PC-9 (cell line): ENCODE results near the gene HSF4. TPM values are rescaled to one million over a fixed set of nuclear protein-coding genes. Genes with fewer than 3 reads are reported as not detected.
A peak's percentile ranks its signal among the peaks of the same experiment; 100 is the strongest.

ENCODE experiments used
- BruUV-seq: library from RNA; stranded (reverse); fragments of 400-500 nt; replicated peaks from 2 replicates; lab custom pipeline; 2021; lab: Mats Ljungman, UMichigan
- CTCF ChIA-PET: fragments of 300-600 bp; sonication (Branson Sonifier 250); formaldehyde crosslinking; loops from one replicate; lab custom pipeline; 2022; ENCODE audit warnings: antibody characterized with exemption; lab: Charles Lee
- POLR2A ChIA-PET: fragments of 300-600 bp; sonication (Branson Sonifier 250); formaldehyde crosslinking; loops from one replicate; lab custom pipeline; 2022; ENCODE audit warnings: antibody characterized with exemption; ENCODE audit not compliant: unreplicated experiment; lab: Charles Lee
- DNase-seq, 2 experiments: peaks; one replicate each; pipeline versions ENCODE4 v3.0.0 to v3.0.0-alpha.2; 2015 to 2022; ENCODE audit warnings: mixed read lengths in 1 of 2
- H2AFZ ChIP-seq: fragments of 200-600 bp; sonication (generic); 2 replicates; pipeline ENCODE4 v1.8.1; 2017; ENCODE audit warnings: antibody characterized with exemption
- H3F3A ChIP-seq: fragments of 200-600 bp; sonication (generic); 2 replicates; pipeline ENCODE4 v1.8.1; 2017; ENCODE audit warnings: antibody characterized with exemption, mild to moderate bottlenecking, low read depth; ENCODE audit not compliant: insufficient read depth
- H3K27ac ChIP-seq: fragments of 200-600 bp; sonication (generic); 2 replicates; pipeline ENCODE4 v1.6.1; 2016; ENCODE audit warnings: mixed run types
- H3K27me3 ChIP-seq: fragments of 200-600 bp; sonication (generic); 2 replicates; pipeline ENCODE4 v1.6.1; 2016; ENCODE audit warnings: low read depth, mixed run types; ENCODE audit not compliant: insufficient read depth
- H3K36me3 ChIP-seq: fragments of 200-600 bp; sonication (generic); 2 replicates; pipeline ENCODE4 v1.6.1; 2016; ENCODE audit warnings: low read depth, mixed run types
- H3K4me1 ChIP-seq: fragments of 200-600 bp; sonication (generic); replicated peaks from 2 replicates; pipeline ENCODE4 v1.6.1; 2016; ENCODE audit warnings: mixed run types; ENCODE audit not compliant: insufficient read depth
- H3K4me2 ChIP-seq: fragments of 200-600 bp; sonication (generic); 2 replicates; pipeline ENCODE4 v1.6.1; 2017; ENCODE audit warnings: mixed run types
- H3K4me3 ChIP-seq: fragments of 200-600 bp; sonication (generic); 2 replicates; pipeline ENCODE4 v1.6.1; 2016; ENCODE audit warnings: mixed run types
- H3K79me2 ChIP-seq: fragments of 200-600 bp; sonication (generic); 2 replicates; pipeline ENCODE4 v1.6.1; 2017; ENCODE audit warnings: low read depth, mixed run types
- H3K9me2 ChIP-seq: fragments of 200-600 bp; sonication (generic); 2 replicates; pipeline ENCODE4 v1.8.1; 2017; ENCODE audit warnings: mild to moderate bottlenecking; ENCODE audit not compliant: insufficient read depth
- H3K9me3 ChIP-seq: fragments of 200-600 bp; sonication (generic); 2 replicates; pipeline ENCODE4 v1.8.1; 2016; ENCODE audit warnings: low read depth; ENCODE audit not compliant: insufficient read depth
- H4K20me1 ChIP-seq: fragments of 200-600 bp; sonication (generic); 2 replicates; pipeline ENCODE4 v1.8.1; 2017; ENCODE audit not compliant: insufficient read depth
- CTCF ChIP-seq: fragments of 200-600 bp; sonication (generic); conservative IDR thresholded peaks from 2 replicates; pipeline ENCODE4 v1.6.1; 2017; ENCODE audit warnings: mixed run types, antibody characterized with exemption, mild to moderate bottlenecking, moderate library complexity
- EZH2 ChIP-seq: fragments of 200-600 bp; sonication (generic); IDR thresholded peaks from 2 replicates; pipeline ENCODE4 v1.8.0; 2017; ENCODE audit warnings: antibody characterized with exemption, low read depth
- intact Hi-C: fragments of 100-400 bp; cut with micrococcal nuclease; formaldehyde crosslinking; loops from one replicate; pipeline ENCODE4 v1.10.0; 2022; ENCODE audit not compliant: unreplicated experiment
- total RNA-seq: library from RNA; stranded (reverse); gene quantifications from 2 replicates; pipeline ENCODE4 v1.2.3, GENCODE V29; 2021

The HSF4 gene
- total RNA-seq, 1 experiment from 2014 or later, result 100 TPM

DNA sequence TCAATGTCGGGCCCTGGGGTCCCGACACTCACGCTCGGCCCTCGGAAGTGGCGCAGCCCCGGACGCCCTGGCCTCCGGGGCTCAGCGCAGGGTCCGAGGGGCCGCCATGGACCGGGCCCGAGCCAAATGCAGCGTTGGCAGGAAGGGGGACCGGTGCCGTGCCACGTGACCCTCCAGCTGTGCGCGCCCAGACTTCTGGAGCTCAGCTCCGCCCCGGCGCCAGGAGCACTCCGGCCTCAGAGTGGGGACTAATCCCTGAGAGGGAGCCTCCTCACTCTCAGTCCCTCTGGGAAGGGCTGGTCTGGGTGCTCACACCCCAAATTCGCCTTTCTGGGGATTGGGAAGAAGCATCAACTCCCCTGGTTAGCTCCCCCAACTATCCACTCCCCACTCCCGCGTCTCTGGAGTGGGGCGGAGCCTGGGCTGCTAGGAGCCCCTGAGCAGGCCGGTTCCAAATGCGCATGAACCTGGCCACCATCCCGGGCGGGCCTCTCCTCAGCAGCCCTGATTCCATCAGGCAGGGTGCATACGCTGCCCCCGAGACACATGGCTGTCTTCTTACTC is 13.6 kb upstream of the HSF4 start, which contains the start of gene B3GNT9:
Gene B3GNT9, minus strand, starts transcription at position 166 of the 564 bp plus-strand sequence. CDS start 513 bp downstream, outside the sequence.
- ChIA-PET POLR2A (interaction anchor here (0.7 kb wide), 1 partner anchor 1075 kb away, joined by 5 read pairs; no protein-coding TSS in a partner anchor), CTCF (no interaction called here)
- H2AFZ ChIP-seq, result peak within 1 kb of the TSS; percentile 72
- no peaks in the 10 kb centered on the region for H3K4me1 ChIP-seq
- H3K4me2 ChIP-seq, result peak within 1 kb of the TSS; percentile 80
- H3K27ac ChIP-seq, result no peak within 1 kb of the TSS
- H3K9me3 ChIP-seq, result no peaks in the 10 kb centered on the region
- no peaks in the 10 kb centered on the region for H3K27me3 ChIP-seq
- TF ChIP-seq CTCF (no peak), EZH2 (no peak)
- no peaks in the 10 kb centered on the region for H3K9me2 ChIP-seq
- peak within 1 kb of the TSS; percentile 57; the same call in 1 of the 2 replicates for H3K4me3 ChIP-seq
- H3K36me3 ChIP-seq, result no peaks in the 10 kb centered on the region
- no peaks in the 10 kb centered on the region for H3K79me2 ChIP-seq
- intact Hi-C loops, result loop anchor here (2.0 kb wide), 1 partner anchor 48 kb away; the partner anchor contains the start of gene ELMO3
- peaks cover 24% of the 10 kb centered on the region for H3F3A ChIP-seq
- H4K20me1 ChIP-seq, result 0 out of 2 replicates have a peak, but pooled peaks cover 3% of the 10 kb centered on the region
- DNase-seq, result peak in 1 of 2 experiments; percentile 55
- no TSS peak for BruUV-seq

DNA sequence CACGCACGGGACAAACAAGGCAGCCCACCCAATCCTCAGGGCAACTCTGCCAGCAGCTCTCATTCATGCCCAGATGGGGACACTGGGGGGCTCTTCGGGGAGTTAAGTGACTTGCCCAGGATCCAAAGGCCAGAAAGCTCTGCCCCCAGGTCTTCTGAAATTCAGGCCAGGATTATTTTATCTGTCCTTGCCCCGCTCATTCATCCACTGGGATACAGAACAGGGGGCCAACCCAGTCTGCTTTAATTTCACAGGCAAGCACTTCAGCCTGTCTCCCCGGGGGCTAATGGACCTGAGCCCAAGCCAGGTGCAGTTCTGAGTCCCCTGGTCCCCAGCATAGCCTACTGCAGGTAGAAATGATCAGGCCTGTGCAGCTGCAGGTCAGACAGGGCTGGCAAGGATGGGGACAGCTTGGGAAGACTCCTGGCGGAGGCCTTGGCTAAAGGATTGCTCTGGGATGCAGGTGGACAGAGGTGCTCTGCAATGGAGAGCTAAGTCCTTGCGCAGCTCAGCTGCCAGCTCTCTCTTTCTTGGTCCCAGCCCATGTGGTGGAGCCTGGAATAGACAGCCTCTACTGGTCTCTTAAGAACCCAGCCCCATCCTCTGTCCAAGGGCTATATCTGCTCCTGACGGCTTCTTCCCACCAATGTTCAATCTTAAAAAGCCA is 13.0 kb upstream of the HSF4 start:
- intact Hi-C loops, result loop anchor here (2.0 kb wide), 1 partner anchor 47 kb away; the partner anchor contains the start of gene ELMO3

More for the DNA sequence above, 13.0 kb upstream of the HSF4 start:
- BruUV-seq, result no TSS peak
- Histone ChIP-seq H3K9me2 (no peaks in the 10 kb centered on the region), H3K27ac (no peak overlapping the region), H3K9me3 (no peaks in the 10 kb centered on the region), H3K36me3 (no peaks in the 10 kb centered on the region), H3K4me3 (no peak overlapping the region; the same call in 1 of the 2 replicates), H3K79me2 (no peaks in the 10 kb centered on the region), H3K4me1 (no peaks in the 10 kb centered on the region), H3K27me3 (no peaks in the 10 kb centered on the region), H4K20me1 (0 out of 2 replicates have a peak, but pooled peaks cover 3% of the 10 kb centered on the region), H3K4me2 (no peak overlapping the region), H2AFZ (no peak overlapping the region), H3F3A (peaks cover 24% of the 10 kb centered on the region)
- TF ChIP-seq CTCF (no peak), EZH2 (no peak)
- DNase-seq, result no peak
- ChIA-PET POLR2A (interaction anchor here (0.7 kb wide), 1 partner anchor 1074 kb away, joined by 5 read pairs; no protein-coding TSS in a partner anchor), CTCF (interaction anchor here (1.0 kb wide), 1 partner anchor 51 kb away, joined by 3 read pairs; no protein-coding TSS in a partner anchor)
